Retinal pigment epithelial cell (primary cell): ENCODE data around the gene TNFRSF19.
A peak's percentile ranks its signal among the peaks of the same experiment; 100 is the strongest.

ENCODE experiments used
- DNase-seq: peaks from one replicate; pipeline ENCODE4 v3.0.0-alpha.2; 2010; ENCODE audit warnings: low read depth
- H3K4me3 ChIP-seq: 2 replicates; pipeline ENCODE4 v1.5.1; 2011; ENCODE audit warnings: mild to moderate bottlenecking, low read length, control low read depth, moderate library complexity
- TF ChIP-seq, protein P1 (sequence below): conservative IDR thresholded peaks from 2 replicates; pipeline ENCODE4 v1.5.1; 2011; ENCODE audit warnings: low read depth, low read length, control low read depth, inconsistent platforms

Gene TNFRSF19

DNA sequence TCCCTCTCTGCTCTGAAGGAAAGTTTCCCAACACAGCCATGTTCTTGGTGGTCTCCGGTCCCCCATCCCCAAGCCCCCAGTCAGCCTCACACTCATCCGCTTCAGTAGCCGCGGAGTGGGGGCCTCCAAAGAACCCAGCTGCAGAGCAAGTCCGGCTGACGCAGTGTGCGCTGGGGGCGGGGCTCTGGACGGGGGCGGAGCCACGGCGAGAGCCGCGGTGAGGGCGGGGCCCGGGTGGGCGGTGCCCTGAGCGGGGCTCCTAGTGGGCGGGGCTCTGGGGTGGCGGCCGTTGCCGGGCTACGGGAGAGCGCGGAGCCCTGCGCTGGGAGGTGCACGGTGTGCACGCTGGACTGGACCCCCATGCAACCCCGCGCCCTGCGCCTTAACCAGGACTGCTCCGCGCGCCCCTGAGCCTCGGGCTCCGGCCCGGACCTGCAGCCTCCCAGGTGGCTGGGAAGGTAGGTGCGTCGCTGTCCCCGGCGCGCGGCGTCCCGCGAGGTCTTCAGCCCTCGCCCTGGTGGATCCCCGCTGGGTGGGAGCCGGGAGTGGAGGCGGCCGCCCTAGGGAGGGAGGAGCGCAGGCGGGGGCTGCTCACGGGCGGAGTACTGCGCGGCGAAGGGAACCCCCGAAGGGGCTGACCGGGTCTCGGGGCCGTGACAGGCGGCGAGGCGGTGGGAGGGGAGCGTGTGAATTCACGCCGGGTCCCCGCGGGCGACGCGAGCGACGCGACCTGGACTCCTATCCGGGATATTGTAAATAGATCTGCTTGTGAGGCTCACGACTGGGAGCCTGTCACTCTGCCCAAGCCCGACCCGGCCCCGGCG, 9.1 kb downstream of the TNFRSF19 start:
- peak; percentile 46 for DNase-seq
- peak overlapping the region; percentile 87 for H3K4me3 ChIP-seq
- TF ChIP-seq, protein P1, sequence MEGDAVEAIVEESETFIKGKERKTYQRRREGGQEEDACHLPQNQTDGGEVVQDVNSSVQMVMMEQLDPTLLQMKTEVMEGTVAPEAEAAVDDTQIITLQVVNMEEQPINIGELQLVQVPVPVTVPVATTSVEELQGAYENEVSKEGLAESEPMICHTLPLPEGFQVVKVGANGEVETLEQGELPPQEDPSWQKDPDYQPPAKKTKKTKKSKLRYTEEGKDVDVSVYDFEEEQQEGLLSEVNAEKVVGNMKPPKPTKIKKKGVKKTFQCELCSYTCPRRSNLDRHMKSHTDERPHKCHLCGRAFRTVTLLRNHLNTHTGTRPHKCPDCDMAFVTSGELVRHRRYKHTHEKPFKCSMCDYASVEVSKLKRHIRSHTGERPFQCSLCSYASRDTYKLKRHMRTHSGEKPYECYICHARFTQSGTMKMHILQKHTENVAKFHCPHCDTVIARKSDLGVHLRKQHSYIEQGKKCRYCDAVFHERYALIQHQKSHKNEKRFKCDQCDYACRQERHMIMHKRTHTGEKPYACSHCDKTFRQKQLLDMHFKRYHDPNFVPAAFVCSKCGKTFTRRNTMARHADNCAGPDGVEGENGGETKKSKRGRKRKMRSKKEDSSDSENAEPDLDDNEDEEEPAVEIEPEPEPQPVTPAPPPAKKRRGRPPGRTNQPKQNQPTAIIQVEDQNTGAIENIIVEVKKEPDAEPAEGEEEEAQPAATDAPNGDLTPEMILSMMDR = no peak

DNA sequence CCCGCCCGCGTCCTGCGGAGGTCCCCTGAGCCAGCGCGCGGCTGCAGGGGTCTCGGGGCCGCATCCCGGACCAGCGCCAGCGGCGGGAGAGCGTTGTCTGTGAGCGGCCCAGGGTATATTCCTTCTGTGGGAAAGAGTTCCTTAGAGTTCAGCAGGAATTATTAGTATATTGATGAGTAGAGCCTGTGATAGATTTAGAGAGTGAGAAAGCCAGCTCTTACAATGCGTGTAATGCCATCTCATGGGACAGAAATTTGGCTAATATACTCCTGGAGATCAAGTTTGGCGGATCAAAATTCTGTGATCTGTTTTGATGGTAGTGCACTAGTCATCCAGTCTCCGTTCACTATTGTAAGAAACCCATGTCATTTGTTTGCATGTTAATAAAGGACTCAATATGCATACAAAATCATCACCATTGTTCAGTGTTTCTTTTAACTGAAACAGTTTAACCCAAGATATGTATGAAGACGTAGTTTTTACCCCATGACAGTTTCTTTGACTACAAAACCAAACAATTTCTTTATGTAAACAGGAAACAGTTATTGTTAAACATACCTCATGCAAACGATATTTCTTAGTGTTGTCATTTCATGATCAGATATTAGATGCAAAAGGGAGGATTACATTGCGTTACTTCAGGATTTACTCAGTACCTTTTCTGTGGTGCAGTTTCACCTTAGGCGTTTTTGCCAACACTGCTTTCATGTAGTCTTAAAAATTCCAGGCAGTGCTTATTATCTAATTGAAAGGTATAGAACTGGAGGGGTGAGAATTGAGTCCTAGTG, 9.9 kb downstream of the TNFRSF19 start:
- peak overlapping the region; percentile 87 for H3K4me3 ChIP-seq
- DNase-seq = no peak
- TF ChIP-seq, protein P1 = no peak

DNA sequence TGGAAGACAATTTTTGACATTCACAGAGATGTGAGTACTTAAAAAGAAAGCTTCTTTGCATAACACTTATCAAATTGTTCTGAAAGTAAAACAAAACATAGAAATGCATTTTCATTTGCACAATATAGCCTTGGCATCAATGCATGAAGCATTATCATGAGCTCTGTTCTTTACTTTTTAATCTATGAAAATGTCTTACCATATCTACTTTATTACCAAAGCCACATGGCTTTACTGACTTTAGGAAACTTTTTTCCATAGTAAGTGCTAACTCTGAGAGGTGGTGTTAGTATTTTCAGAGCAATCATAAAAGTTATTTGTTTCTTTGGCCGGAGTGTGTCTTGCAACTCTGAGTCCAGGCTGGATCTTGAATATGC, 10.5 kb downstream of the TNFRSF19 start:
- TF ChIP-seq, protein P1 = no peak
- H3K4me3 ChIP-seq = no peak overlapping the region
- DNase-seq = no peak

DNA sequence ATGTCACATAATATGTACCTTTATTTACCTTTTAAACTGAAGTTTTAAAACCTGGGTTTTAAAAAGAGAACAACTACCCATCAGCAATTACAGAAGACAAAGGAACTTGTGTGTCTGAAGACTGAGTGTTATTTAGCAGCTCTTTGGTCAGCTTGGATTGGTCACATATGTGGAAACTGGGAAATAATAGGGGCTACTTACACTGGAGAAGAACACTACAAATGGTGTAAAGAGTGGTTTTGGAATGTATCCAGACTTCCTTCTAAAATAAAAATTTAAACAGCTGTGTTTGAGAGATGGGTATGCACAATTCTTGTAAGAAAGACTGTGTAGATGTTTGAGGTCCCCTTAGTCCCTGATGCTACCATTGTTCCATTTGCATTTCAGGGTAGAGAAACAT, 13.3 kb downstream of the TNFRSF19 start:
- no peak overlapping the region for H3K4me3 ChIP-seq
- TF ChIP-seq, protein P1 = no peak
- no peak for DNase-seq

DNA sequence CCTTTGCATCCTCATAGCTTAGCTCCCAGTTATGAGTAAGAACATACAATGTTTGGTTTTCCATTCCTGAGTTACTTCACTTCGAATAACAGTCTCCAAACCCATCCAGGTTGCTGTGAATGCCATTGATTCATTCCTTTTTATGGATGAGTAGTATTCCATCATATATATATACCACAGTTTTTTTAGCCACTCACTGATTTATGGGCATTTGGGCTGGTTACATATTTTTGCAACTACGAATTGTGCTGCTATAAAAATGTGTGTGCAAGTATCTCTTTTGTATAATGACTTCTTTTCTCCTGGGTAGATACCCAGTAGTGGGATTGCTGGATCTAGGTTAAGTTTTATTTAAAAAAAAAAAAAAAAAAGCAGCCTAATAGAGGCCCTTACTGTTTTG, 14.1 kb downstream of the TNFRSF19 start:
- DNase-seq = no peak
- TF ChIP-seq, protein P1 = no peak
- no peak overlapping the region for H3K4me3 ChIP-seq

DNA sequence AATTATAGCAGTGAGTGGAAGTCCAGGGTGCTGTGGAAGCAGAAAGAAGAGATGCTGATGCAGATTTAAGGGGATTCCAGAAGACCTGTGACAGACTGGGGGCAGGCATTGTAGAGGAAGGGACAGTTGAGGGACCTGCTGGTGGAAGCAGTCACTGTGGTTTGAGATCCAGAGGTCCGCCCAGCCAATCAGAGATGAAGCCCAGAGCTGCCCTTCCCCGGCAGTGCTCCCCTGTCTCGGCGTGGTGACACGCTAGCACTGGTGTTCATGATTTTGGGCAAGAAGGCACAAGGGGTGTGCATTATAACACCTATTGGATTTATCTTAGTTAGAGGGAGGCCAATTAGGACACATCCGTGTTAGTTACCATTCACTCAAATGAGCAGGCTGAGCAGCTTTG, 16.1 kb downstream of the TNFRSF19 start:
- no peak overlapping the region for H3K4me3 ChIP-seq
- TF ChIP-seq, protein P1 = no peak
- DNase-seq = no peak

DNA sequence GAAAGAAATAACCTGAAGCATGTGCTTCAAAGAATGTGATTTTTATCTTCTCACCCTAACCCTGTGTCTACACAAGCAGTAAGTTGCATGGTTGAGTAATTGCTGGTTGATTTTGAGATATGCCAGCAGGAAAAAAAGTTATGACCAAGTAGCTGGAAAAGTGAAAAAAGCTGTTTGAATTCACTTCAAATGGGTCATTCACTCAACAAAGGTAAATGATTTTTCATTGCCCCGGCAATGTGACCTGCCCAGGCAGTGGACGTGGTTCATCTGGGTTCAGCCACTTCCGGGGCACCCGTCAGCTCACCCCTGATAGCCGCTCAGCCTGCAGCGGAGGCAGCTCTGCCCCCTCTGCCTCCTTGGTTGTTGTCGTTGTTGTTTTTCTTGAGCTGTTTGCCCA, 18.5 kb downstream of the TNFRSF19 start:
- no peak overlapping the region for H3K4me3 ChIP-seq
- no peak for DNase-seq
- TF ChIP-seq, protein P1 = no peak
